Measurements from ENCODE around the gene GPNMB. TPM values are rescaled to one million over a fixed set of nuclear protein-coding genes. Genes with fewer than 3 reads are reported as not detected.

GPNMB gene
- total RNA-seq, 1 donor from 2014 or later: 36.1 TPM

DNA sequence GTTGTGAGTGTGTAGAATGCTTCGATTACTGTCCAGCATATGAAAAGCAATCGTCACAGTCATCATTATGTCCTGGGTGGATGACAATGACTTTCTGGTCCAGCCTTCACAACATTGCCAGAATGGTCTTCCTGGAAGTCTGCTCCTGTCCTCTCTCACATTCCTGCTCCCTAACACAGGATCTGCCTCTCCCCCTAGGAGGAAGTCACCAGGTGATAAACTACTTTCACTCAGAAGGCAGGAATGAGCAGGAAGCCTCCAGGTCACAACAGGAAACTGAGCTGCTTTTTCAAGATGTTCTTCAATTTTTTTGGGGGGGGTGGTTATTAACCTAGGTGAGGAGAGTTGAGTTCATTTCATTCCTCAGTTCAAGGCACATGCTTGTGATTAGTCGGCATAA, 13.6 kb upstream of the GPNMB start:
- Histone ChIP-seq H3K36me3 (ENCODE audit: control insufficient read depth, insufficient read depth, low read length) (no peaks in the 10 kb centered on the region), H3K27me3 (ENCODE audit: control insufficient read depth, insufficient read depth, low read length) (no peaks in the 10 kb centered on the region), H3K4me3 (ENCODE audit: low read depth, low read length) (no peak overlapping the region)
- TF ChIP-seq, protein P1, sequence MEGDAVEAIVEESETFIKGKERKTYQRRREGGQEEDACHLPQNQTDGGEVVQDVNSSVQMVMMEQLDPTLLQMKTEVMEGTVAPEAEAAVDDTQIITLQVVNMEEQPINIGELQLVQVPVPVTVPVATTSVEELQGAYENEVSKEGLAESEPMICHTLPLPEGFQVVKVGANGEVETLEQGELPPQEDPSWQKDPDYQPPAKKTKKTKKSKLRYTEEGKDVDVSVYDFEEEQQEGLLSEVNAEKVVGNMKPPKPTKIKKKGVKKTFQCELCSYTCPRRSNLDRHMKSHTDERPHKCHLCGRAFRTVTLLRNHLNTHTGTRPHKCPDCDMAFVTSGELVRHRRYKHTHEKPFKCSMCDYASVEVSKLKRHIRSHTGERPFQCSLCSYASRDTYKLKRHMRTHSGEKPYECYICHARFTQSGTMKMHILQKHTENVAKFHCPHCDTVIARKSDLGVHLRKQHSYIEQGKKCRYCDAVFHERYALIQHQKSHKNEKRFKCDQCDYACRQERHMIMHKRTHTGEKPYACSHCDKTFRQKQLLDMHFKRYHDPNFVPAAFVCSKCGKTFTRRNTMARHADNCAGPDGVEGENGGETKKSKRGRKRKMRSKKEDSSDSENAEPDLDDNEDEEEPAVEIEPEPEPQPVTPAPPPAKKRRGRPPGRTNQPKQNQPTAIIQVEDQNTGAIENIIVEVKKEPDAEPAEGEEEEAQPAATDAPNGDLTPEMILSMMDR (IDR thresholded peaks at IDR 0.05; ENCODE audit: insufficient read depth, low read length, poor library complexity, severe bottlenecking): no peak
- no peak for DNase-seq (ENCODE audit: low read depth)

GRCh38 chr7:23234569-23235296, 11.8 kb upstream of the GPNMB start:
- Histone ChIP-seq H3K4me3 (ENCODE audit: low read depth, low read length) (no peak overlapping the region), H3K36me3 (ENCODE audit: control insufficient read depth, insufficient read depth, low read length) (no peaks in the 10 kb centered on the region), H3K27me3 (ENCODE audit: control insufficient read depth, insufficient read depth, low read length) (no peaks in the 10 kb centered on the region)
- no peak for DNase-seq (ENCODE audit: low read depth)
- TF ChIP-seq, protein P1 (IDR thresholded peaks at IDR 0.05; ENCODE audit: insufficient read depth, low read length, poor library complexity, severe bottlenecking): no peak

DNA sequence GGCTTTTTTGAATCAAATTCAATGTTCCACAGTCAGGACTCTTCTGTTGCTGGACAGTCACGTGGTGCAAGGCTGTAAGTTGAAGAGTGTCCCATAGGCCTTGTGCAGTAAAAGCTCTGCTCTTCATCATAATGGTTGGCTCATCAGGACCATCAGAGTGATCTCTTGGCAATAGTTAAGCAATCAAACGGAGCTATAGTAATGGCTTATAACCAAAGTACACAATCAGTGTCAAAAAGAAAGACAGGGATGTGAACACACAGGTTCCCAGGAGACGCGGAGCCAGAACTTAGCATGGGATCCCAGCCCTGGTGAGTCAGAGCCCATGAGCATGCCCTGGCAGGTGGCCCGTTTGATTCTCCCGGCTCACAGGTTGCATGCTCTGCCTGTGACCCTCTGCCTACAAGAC, 10.8 kb upstream of the GPNMB start:
- Histone ChIP-seq H3K27me3 (ENCODE audit: control insufficient read depth, insufficient read depth, low read length) (no peaks in the 10 kb centered on the region), H3K36me3 (ENCODE audit: control insufficient read depth, insufficient read depth, low read length) (no peaks in the 10 kb centered on the region), H3K4me3 (ENCODE audit: low read depth, low read length) (no peak overlapping the region)
- DNase-seq (ENCODE audit: low read depth): no peak
- TF ChIP-seq, protein P1 (IDR thresholded peaks at IDR 0.05; ENCODE audit: insufficient read depth, low read length, poor library complexity, severe bottlenecking): no peak

- TF ChIP-seq, protein P1 (IDR thresholded peaks at IDR 0.05; ENCODE audit: insufficient read depth, low read length, poor library complexity, severe bottlenecking): no peak
- no peaks in the 10 kb centered on the region for H3K36me3 ChIP-seq (ENCODE audit: control insufficient read depth, insufficient read depth, low read length)
- DNase-seq (ENCODE audit: low read depth): no peak
- H3K27me3 ChIP-seq (ENCODE audit: control insufficient read depth, insufficient read depth, low read length): no peaks in the 10 kb centered on the region
- H3K4me3 ChIP-seq (ENCODE audit: low read depth, low read length): no peak overlapping the region
Observed at GRCh38 chr7:23237000-23237399, 9.6 kb upstream of the GPNMB start.

DNA sequence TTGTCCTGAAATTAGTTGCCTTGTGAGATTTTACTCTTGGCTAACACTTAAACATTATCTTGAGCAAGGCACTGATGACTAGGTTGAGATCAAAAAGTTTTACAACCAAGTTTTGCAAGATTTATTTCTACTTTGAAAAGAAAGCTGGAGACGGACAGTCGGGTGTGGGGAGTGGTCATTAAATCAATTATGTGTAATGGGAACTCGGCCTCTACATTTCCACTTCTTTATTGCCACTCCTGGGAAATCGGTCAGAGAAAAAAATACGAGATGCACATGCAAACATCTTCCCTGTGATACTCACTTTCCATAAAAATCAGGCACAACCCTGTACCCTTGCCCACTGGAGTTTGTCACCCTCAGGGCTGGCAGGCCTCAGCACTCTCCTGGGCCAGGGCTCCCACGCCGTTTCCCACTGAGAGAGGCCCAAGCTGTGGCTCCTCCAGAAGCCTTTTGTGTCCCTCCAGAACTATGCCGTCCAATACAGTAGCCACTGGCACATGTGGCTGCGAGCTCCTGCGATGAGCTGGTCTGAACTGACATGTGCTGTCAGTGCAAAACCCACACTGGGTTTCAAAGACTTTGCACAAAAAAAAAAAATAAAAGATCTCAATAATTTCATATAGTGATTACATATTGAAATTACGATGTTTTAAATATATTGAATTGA, 7.5 kb upstream of the GPNMB start:
- TF ChIP-seq, protein P1 (IDR thresholded peaks at IDR 0.05; ENCODE audit: insufficient read depth, low read length, poor library complexity, severe bottlenecking): no peak
- Histone ChIP-seq H3K27me3 (ENCODE audit: control insufficient read depth, insufficient read depth, low read length) (no peaks in the 10 kb centered on the region), H3K36me3 (ENCODE audit: control insufficient read depth, insufficient read depth, low read length) (no peaks in the 10 kb centered on the region), H3K4me3 (ENCODE audit: low read depth, low read length) (no peak overlapping the region)
- no peak for DNase-seq (ENCODE audit: low read depth)

Measured in kidney epithelial cell (primary cell).